ENCODE data around the gene SPARC. TPM values are rescaled to one million over a fixed set of nuclear protein-coding genes. Genes with fewer than 3 reads are reported as not detected.

SPARC gene
- total RNA-seq, 1 donor from 2014 or later = 935 TPM

DNA sequence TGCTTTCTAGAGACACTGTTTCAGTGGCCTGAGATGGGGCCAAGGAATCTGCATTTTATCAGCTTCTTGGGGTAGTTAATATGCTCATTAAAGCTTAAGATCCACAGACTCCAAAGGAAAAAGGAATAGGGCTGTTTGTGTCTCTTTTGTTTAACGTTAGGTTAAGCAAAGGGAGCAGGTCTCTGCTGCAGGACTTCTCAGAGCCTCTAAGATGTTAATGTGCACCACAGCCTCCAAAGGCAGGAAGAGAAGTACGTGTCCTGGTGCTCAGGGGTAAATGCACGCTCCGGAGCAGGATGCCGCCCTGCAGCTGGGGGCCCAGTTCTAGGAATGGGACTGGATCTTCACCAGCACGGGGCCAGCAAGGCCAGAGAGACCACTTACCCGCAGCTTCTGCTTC lies 19.6 kb downstream of the SPARC start:
- intact Hi-C loops (cut with DNase I) = loop anchor here (10.0 kb wide), 1 partner anchor 618 kb away; no protein-coding TSS in a partner anchor
- peaks cover 88 to 96% of the 10 kb centered on the region in 2 donors for H3K36me3 ChIP-seq
- H3K4me3 ChIP-seq = no peak overlapping the region
- H3K27ac ChIP-seq = peak overlapping the region; percentile 93 to 98
- no peak for DNase-seq (ENCODE audit: low spot score in 2 of 2)
- TF ChIP-seq CTCF (IDR thresholded peaks at IDR 0.05) = no peak
- no peaks in the 10 kb centered on the region for H3K27me3 ChIP-seq
- peaks cover 61 to 90% of the 10 kb centered on the region in 2 donors for H3K4me1 ChIP-seq
- no peaks in the 10 kb centered on the region for H3K9me3 ChIP-seq

- no peaks in the 10 kb centered on the region for H3K9me3 ChIP-seq
- H3K27ac ChIP-seq = peak overlapping the region; percentile 93 to 98
- H3K36me3 ChIP-seq = peaks cover 88 to 89% of the 10 kb centered on the region in 2 donors
- H3K4me3 ChIP-seq = no peak overlapping the region
- no peak for DNase-seq (ENCODE audit: low spot score in 2 of 2)
- H3K4me1 ChIP-seq = peaks cover 52 to 76% of the 10 kb centered on the region in 2 donors
- no peak for TF ChIP-seq CTCF (IDR thresholded peaks at IDR 0.05)
- intact Hi-C loops (cut with DNase I) = loop anchor here (10.0 kb wide), 1 partner anchor 619 kb away; no protein-coding TSS in a partner anchor
- H3K27me3 ChIP-seq = no peaks in the 10 kb centered on the region
These were observed 21.1 kb downstream of the SPARC start for GRCh38 chr5:151665613-151666012.

DNA sequence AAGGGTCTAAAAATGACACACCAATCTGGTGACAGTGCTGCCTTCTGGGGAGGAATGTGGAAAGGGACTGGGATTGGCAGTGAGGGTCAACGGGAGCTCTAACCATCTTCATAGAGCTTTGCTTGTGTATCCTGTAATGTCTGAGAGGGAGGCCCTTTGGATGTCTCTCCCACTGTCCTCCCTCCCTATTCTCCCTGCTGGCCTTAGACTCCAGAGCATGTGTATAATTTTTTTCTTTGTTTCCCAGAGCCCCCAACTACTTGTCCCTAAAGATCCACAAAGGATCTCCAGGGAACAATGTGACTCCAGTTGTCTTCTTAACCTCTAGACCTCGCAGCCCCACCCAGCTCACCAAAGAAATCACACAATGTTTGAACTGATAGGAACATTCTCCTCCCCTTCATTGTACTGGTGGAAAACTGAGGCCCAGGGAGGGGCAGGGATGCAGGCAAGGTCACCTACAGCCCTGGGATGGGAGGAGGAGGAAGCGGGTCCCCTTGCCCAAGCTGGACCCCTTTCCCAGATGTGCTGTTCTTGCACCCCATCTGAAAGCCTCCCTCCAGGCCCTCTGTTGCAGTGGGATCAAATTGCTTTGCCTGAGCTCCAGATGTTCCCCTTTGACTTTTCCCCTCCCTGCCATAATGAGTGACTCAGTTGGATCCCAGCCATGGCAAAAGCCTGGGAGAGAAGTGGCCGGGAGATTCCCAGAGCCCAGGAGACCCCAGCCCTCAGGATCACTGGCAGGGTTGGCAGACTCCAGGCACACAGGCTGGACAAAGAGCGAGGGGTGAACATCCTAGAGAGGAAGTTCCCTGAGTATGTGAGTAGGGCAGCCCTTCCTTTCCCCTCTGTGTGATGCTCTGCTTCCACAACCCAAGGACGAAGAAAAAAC lies 21.8 kb downstream of the SPARC start:
- Histone ChIP-seq H3K27me3 (no peaks in the 10 kb centered on the region), H3K36me3 (peaks cover 81 to 82% of the 10 kb centered on the region in 2 donors), H3K9me3 (no peaks in the 10 kb centered on the region), H3K4me3 (no peak overlapping the region), H3K27ac (peak overlapping the region; percentile 93 to 98), H3K4me1 (peaks cover 45 to 72% of the 10 kb centered on the region in 2 donors)
- intact Hi-C loops (cut with DNase I) = loop anchor here (5.0 to 10.0 kb wide), 2 partner anchors 32 to 620 kb away; no protein-coding TSS in a partner anchor
- no peak for DNase-seq (ENCODE audit: low spot score in 2 of 2)
- TF ChIP-seq CTCF (IDR thresholded peaks at IDR 0.05) = no peak

DNA sequence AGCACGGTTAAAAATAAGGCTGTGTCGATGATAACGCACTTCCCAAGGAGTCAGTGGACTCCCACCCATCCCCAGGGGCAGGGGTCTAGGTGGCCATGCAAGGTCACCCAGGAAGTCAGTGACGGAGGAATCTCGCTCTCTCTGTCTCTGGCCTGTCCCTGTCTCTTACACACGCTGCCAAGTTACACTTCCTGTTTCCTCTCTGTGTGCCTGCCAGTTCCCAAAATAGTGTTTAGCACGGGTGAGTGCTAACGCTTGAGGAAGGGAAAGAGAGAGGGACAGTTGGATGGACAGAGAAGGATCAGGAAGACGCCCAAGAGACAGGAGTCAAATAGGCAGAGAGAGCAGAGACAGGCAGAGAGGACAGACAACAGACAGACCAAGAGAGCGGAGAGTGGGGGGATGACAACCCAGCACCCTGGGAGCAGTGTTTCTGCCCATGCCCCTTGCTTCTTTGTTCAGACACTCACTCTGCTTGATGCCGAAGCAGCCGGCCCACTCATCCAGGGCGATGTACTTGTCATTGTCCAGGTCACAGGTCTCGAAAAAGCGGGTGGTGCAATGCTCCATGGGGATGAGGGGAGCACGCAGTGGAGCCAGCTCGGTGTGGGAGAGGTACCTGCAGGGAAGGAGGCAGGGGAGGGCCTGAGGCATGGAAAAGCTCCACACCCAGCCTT lies 23.0 kb downstream of the SPARC start:
- H3K4me3 ChIP-seq = no peak overlapping the region
- peak overlapping the region; percentile 93 to 98 for H3K27ac ChIP-seq
- no peak for DNase-seq (ENCODE audit: low spot score in 2 of 2)
- H3K27me3 ChIP-seq = no peaks in the 10 kb centered on the region
- TF ChIP-seq CTCF (IDR thresholded peaks at IDR 0.05) = no peak
- intact Hi-C loops (cut with DNase I) = loop anchor here (1.0 to 10.0 kb wide), 3 partner anchors 19 to 621 kb away; no protein-coding TSS in a partner anchor
- H3K4me1 ChIP-seq = peaks cover 40 to 65% of the 10 kb centered on the region in 2 donors
- H3K9me3 ChIP-seq = no peaks in the 10 kb centered on the region
- H3K36me3 ChIP-seq = peaks cover 70% of the 10 kb centered on the region in 2 donors

GRCh38 chr5:151662805-151663204 lies 23.9 kb downstream of the SPARC start:
- Histone ChIP-seq H3K9me3 (no peaks in the 10 kb centered on the region), H3K36me3 (peaks cover 60 to 61% of the 10 kb centered on the region in 2 donors), H3K27me3 (no peaks in the 10 kb centered on the region), H3K4me1 (peaks cover 39 to 56% of the 10 kb centered on the region in 2 donors), H3K27ac (peak overlapping the region; percentile 93 to 98), H3K4me3 (no peak overlapping the region)
- intact Hi-C loops (cut with DNase I) = loop anchor here (1.0 to 10.0 kb wide), 3 partner anchors 19 to 622 kb away; no protein-coding TSS in a partner anchor
- no peak for TF ChIP-seq CTCF (IDR thresholded peaks at IDR 0.05)
- DNase-seq (ENCODE audit: low spot score in 2 of 2) = no peak

Measured in ascending aorta (tissue), 2 donors.